ENCODE results near the gene CHSY1. TPM values are rescaled to one million over a fixed set of nuclear protein-coding genes. Genes with fewer than 3 reads are reported as not detected.

The CHSY1 gene
- total and polyA plus RNA-seq, 11 donors = 5.6 to 41.3 (median 11.1) TPM

DNA sequence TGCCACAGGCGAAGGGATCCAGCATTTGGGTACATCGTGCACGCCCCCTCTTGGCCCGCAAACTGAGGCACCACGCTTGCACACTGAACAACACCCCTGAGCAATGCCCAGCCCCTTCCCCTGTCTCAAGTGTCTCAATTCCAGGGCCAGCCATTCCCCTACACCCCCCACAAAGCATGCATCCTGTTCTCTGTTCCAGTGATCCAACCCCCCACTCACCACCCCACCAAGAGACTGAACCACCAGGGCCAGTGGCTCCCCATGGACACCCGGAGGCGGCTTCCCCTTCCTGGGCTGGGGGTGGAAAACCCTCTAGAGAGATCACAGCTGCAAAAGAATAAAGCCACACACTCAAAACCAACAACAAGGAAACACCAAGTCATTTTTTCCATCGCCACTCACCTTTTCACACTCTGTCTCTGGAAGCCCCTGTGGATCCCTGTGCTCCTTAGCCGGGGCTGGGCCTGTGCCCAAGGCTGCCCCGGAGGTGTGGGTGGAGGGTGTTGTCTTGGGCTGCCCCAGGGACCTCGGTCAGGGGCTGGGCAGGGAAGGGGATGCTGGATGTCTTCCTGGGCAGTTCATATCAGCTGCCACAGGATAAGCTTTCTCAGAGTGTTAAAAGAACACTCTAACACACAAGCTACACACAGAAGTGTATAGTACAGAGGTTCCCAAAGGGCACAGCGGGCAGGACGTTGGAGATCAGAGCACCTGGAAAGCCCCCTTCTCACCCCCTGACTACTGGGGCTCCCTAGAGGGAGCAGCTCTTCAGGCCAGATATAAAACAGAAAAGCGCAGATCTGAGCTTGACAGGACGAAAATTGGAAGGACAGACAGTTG is 92.5 kb downstream of the CHSY1 start:
- no peak overlapping the region for H3K4me3 ChIP-seq
- H3K36me3 ChIP-seq = no peaks in the 10 kb centered on the region
- WGBS, 4 donors = 56 to 67% (median 59%) methylated on average over 14 to 15 of the region's 15 CpGs
- no peaks in the 10 kb centered on the region for H3K27me3 ChIP-seq
- peaks cover 0 to 8% (median 4%) of the 10 kb centered on the region in 12 donors for H3K9me3 ChIP-seq
- ATAC-seq = no peak
- intact Hi-C loops (cut with DNase I) = no loop called here
- peak overlapping the region in 1 of 12 donors; percentile 10 for H3K27ac ChIP-seq
- TF ChIP-seq POLR2A (IDR thresholded peaks at IDR 0.05) = no peak
- peaks cover 0 to 23% (median 8%) of the 10 kb centered on the region in 12 donors for H3K4me1 ChIP-seq
- DNase-seq = no peak

DNA sequence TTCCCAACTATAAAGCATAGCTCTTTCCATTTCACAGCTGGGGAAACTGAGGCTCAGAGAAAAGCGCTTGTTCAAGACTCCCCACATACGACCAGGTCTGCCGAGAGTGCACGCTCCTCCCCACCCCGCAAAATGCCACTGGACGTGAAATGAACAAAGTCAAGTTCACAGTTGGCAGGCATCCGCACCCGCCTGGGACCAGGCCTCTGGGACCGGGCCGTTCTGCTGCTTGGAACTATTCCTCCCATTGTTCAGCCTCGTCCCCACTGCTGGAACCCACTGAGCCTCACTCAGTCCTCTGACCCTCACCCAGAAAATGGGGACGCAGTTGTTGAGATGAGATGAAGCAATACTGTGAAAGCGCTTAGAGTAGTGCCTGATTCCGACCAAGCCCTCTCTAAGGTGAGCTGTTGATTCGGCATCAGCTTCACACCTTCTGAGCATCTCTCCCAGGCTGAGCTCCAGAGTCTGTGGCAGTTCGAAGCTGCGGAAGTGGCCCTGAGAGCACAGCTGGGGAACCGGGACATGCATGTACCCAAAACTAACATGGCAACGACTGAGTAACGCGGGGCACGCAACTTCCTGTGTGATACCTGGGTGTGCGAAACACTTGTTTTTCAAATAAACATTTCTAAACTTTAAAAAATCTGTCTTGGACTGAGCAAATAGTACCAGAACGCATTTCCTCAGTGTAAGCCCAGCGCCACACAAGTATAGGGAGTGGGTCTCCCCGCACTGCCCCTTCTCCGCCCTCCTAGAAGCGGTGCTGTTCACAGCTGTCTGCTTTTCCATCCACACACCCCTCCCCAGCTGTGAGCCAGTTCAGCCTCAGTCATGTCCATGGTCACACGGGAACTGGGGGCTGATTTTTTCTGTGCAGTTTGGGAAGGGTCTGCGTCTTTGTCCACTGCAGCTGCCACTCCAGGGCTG is 93.4 kb downstream of the CHSY1 start:
- Histone ChIP-seq H3K36me3 (no peaks in the 10 kb centered on the region), H3K4me3 (no peak overlapping the region), H3K27ac (no peak overlapping the region), H3K9me3 (no peaks in the 10 kb centered on the region), H3K27me3 (no peaks in the 10 kb centered on the region), H3K4me1 (peaks cover 0 to 23% (median 8%) of the 10 kb centered on the region in 12 donors)
- TF ChIP-seq CTCF (IDR thresholded peaks at IDR 0.05) = no peak
- TF ChIP-seq POLR2A (IDR thresholded peaks at IDR 0.05) = no peak
- DNase-seq = no peak
- intact Hi-C loops (cut with DNase I) = no loop called here
- 90 to 92% (median 91%) methylated on average over 30 of the region's 30 CpGs for WGBS, 4 donors
- no peak for ATAC-seq

DNA sequence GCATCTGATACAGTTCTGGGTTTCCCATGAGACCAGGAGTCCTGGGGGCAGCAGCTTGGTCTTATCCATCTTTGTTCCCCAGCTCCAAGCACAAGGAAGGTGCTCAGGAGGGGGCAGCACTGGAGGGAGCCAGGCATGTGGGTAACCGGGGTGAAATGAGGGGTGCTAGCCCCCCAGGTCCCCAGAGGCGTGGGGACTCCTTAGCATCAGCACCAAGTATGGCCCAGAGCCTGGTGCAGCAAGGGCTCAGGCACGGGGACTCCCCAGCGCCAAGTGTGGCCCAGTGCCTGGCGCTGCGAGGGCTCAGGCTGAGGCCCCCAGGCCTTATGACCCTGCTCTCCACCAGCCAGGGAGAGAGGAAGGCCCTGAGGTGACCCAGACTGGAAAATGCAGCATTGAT is 94.1 kb downstream of the CHSY1 start:
- H3K27me3 ChIP-seq = no peaks in the 10 kb centered on the region
- no peaks in the 10 kb centered on the region for H3K36me3 ChIP-seq
- H3K9me3 ChIP-seq = no peaks in the 10 kb centered on the region
- TF ChIP-seq CTCF (IDR thresholded peaks at IDR 0.05) = no peak
- H3K4me1 ChIP-seq = peaks cover 0 to 17% (median 3%) of the 10 kb centered on the region in 12 donors
- DNase-seq (no peak), ATAC-seq (no peak)
- H3K4me3 ChIP-seq = no peak overlapping the region
- H3K27ac ChIP-seq = no peak overlapping the region
- 94 to 100% (median 97%) methylated on average over 6 of the region's 6 CpGs for WGBS, 4 donors
- intact Hi-C loops (cut with DNase I) = no loop called here

DNA sequence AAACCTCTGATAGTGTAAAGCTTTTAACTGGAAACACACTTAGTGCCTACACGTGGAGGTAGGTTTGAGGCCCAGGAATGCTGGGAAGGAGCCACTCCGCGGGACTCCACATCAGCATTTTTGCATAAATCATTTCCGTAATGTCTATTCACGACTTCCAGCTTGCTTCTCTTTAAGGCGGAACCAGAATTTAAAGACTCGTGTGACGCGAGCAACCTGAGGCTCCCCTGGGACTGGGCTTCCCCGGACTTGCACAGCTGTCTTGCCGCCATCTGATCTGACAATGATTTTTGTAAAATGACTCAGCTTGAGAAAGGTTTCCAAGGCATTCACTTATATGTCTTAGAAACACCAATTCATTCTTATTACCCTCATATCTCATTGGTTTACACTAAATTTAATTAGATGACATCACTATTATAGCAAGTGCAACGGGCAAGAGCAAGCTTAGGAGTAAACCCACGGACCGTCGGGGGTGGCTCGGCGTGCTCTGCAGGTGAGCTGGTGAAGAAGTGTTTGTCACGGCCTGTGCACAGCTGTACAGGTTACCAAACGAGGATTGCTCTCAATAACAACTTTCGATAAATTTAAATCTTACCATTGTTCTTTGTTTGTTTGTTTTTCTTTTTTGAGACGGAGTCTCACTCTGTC is 95.2 kb downstream of the CHSY1 start:
- no peak for TF ChIP-seq CTCF (IDR thresholded peaks at IDR 0.05)
- no peak for TF ChIP-seq POLR2A (IDR thresholded peaks at IDR 0.05)
- peaks cover 0 to 10% (median 0%) of the 10 kb centered on the region in 12 donors for H3K4me1 ChIP-seq
- no peak overlapping the region for H3K4me3 ChIP-seq
- H3K36me3 ChIP-seq = no peaks in the 10 kb centered on the region
- H3K27ac ChIP-seq = no peak overlapping the region
- no peaks in the 10 kb centered on the region for H3K27me3 ChIP-seq
- no peaks in the 10 kb centered on the region for H3K9me3 ChIP-seq
- no peak for ATAC-seq
- DNase-seq = no peak
- WGBS, 4 donors = 82 to 90% (median 89%) methylated on average over 21 of the region's 21 CpGs
- intact Hi-C loops (cut with DNase I) = no loop called here

All from heart left ventricle (tissue), 16 donors.